GM21515 (cell line): ENCODE data around the gene OXCT1.

Experiments used
- ATAC-seq: cut with Tn5 transposase; IDR thresholded peaks from one replicate; pipeline ENCODE4 v1.9.1; 2021; ENCODE audit not compliant: unreplicated experiment

The OXCT1 gene

DNA sequence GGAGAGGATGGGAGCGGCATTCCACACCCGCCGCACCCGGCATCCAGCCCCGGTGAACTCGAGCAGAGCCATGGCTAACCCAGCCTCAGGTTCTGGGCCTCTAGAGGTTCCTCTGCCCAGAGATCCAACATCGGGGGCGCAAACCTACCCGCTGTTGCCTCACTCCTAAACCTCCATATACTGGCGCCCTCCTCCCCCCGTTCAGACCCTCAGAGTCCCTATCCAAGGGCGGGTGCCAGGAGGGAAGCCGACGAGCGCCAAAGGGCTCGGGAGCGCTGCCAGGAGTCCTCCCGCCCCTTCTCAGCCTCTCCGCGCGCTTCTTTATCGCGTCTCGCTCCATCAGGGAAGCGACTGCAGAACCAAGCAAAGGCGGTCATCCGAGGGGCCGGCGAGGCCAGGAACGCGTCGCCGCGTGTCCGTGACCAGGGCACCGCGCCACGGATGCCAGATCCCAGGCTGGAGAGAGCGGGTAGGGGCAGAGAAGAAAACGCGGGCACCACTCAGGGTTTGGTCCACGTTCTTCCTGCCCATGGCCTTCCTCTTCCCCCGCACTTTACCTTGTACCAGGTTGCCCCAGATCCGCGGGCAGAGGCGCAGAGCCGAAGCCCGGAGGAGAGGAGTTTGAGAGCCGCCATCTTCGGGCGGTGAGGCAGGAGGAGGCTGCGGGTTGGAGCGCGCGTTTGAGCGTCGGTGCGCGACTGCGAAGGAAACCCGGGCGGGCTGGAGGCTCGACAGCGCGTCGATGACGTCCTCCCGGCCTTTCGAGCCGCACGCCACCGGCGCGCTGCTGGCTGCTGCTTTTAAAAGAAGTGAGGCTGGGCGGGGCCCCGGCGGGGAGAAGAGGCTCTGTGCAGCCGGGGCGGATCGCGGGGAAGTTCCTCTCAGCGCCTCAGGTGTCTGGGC lies at the start of gene OXCT1:
Gene OXCT1, minus strand, starts transcription at position 702 of the 903 bp plus-strand sequence. Its CDS starts 67 bp downstream, at position 635.
- ATAC-seq: peak; percentile 94

DNA sequence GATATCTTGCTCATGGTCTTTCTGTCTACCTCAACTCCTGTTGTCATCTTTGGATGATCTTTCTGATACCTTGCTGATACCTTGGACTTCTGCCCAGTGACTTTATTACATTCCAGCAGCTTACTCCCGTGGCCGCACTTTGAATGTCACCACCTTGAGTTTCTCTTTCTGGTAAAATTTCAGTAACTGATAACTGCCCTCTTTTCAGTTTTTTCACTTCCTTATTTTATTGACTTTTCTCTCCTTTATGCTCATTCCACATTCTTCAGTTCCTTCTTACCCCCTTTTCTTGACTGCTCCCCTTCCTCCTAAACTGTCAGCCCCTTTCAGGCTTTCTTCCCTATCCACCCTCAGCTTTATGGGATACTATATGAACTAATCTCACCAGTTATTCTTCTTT lies 47.9 kb upstream of the OXCT1 start:
- ATAC-seq: peak; percentile 57

DNA sequence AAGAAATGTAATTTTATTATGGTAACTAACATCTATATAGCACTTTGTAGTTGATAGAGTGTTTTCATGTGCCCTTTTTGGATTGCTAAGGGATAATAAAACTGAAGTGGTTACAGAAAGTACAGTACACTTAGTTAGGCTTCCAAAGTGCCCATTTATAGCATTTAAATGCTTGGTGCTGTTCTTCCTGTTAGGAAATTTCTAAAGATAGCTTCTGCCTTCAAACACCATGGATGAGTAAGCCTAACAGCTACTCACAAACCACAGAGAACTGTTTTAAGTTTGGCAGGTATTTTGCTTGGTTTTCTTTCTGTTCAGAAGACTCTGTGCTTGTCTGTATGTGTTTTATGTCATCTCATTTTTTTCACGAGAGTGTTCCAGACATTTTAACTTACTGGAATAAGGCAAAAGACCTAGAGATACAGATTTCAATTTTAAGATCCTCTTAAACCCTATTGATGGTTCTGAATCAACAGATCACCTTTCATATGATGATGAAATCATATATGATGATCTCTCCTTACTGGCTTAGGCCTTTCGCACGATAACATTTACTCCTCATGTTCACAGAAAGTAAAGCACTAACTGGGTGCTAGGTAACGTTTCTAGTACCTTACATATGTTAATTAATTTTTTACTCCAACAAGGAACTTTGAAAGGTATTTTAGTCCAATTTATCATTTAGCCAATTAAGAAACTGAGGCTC lies 38.3 kb upstream of the OXCT1 start:
- ATAC-seq: no peak

DNA sequence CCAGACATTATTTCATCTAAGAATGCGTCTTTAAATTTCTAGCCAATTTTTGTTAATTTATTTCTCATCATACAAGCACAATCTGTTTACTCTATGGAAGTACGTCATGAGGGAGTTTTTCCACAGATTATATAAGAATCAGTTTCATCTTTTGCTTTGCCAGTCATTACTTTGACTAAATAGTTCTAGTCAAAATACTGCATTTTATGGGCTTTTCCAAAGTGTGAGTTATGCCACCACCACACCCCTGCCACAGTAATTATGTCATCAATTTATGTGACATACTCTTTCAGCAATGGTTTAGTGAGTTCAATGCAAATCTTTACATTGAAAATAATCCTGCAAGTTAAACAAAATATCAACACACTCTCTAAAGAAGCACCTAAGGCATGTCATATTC lies 35.9 kb upstream of the OXCT1 start:
- no peak for ATAC-seq

DNA sequence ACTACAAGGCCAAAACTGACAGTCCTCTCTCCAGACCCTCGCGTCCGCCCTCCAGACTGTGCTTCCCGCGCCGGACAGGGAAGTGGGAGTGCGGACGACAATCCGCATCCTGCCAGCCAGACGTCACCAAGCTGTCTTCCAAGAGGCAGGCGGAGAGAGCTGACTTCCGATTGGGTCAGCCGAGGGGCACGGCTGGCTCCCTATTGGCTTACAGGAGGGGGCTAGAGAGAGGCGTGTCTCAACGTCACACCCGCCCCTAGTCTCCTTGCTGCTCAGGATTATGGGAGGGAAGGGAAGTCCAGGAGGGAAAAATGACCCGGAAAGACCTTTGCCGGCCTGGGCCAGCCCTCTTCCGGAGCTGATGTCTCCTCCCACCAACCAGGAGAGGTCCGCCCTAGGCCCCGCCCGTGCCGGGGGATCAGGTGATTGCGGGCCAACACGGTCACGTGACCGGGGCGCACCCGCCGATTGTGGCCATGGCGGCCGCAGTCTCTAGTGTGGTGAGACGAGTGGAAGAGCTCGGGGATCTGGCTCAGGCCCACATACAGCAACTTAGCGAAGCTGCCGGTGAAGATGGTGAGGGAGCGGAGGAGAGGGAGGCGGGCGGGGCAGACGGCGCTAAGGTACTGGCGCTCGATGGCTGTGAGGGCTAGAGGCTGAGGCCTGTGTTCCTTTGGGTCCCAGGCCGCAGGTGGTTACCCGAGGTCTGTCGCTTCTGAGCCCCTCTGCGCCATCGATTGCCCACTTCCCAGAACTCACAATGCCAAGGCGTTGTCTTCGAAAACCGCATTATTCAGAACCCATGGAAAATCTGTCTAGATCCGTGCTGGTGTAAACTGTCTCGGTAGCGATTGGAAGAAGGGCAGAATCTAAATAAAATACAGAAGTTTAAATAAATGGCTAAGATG lies 33.9 kb upstream of the OXCT1 start, which contains the start of gene RIMOC1:
Gene RIMOC1, plus strand, starts transcription at position 453 of the 908 bp plus-strand sequence. Its CDS starts 24 bp downstream, at position 477.
- peak; percentile 99 for ATAC-seq

DNA sequence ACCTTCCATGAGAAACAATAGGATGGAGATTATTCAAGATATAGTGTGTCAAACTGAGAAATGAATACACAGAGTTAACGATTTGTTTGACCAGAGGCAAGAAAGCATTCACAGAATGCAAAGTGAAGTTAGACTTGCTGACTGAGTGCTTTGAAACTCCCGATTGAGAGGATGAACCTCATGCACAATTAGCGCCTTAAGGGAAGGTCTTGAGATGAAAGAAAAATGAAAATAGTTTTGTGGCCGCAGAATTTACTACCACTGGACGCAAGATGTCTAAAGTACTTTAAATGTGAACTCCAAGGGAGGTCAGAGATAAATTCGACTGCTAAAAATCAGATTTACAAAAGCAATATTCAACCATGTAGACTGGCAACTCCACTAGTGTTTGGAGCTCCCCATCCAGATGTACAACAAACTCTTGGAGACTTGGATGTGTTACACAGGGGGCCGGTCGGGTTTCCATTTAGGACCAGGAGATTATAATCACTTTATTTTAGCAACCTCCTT lies 33.2 kb upstream of the OXCT1 start:
- no peak for ATAC-seq

DNA sequence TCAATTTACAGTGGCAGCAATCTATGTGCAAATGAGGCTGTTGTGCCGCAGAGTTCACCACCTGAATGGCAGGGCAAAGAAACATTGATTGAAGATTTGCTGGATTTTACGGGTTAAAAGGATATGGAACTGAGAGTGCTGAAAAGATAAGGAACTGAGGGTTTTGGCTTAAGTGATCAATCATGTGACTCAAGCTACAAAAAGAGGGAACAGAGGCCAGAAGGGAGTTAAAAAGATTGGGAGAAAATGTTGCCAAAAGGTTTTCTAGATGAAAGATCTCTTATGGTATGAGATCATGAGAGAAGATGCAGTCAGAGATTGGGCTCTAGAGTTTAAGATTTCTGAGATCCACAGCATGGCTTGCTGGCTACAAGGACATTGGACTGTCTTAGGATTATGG lies 26.0 kb upstream of the OXCT1 start:
- ATAC-seq: no peak

DNA sequence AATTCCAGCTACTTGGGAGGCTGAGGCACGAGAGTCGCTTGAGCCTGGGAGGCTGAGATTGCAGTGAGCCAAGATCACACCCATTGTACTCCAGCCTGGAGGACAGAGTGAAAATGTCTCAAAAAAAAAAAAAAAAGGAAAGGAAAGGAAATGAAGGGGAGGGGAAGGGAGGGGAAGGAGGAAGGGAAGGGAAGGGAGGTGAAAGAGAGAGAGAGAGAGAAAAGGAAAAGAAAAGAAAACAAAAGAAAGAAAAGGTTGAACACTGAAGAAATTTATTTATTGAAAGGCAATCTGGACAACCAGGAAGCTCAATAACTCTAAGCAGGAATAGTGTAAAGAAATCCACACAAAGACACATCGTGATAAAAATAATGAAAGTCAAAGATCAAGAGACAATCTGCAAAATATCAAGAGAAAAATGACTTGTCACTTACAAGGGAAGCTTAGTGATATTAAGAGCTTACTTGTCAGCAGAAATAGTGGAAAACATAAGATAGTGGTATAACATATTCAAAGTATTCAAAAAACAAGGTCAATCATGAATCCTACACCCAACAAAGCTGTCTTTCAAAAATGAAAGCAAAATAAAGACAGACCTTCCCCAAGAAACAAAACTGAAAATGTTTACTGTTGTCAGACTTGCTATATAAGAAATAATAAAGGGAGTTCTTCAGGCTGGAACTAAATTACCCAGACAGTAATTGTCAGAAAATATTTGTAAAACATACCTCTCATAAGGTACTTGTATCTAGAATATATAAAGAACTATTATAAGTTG lies 23.0 kb upstream of the OXCT1 start:
- ATAC-seq: peak; percentile 75

DNA sequence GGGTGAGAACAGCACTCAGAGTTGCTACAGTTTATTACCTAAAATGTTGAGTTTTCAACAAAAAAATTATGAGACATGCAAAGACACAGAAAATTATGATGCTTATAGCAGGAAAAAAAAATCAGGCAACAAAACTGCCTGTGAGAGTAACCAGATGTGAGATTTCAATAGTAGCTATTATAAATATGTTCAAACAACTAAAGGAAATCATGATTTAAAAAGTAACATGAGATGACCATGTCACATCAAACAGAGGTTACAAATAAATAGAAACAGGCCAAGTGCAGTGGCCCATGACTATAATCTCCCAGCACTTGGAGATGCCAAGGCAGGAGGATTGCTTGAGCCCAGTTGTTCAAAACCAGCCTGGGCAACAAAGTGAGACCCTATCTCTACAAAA lies 21.8 kb upstream of the OXCT1 start:
- ATAC-seq: no peak

DNA sequence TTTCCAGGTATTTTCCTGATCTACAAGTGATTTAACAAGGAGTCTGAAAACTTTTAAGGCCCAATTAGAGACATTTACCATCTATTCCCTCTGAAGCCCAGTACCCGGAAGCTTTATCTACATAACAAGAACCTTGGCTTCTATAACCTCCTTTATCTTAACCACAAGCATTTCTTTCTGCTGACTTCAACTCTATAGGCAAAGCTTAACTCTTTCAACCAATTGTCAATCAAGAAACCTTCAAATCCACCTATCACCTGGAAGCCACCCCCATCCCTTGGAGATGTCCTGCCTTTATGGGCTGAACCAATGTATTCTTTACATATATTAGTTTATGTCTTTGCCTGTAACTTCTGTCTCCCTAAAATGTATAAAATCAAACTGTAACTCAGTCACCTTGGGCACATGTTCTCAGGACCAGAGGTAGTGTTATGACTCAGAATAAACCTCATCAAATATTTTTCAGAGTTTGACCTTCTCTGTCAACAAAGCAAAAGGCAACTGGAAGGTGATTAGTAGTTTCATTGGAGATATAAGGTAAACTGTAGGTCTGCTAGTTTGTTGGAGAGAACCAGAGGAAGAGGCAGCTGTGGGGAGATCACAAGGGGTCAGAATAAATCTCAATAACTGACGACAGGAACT lies 21.0 kb upstream of the OXCT1 start:
- ATAC-seq: no peak

DNA sequence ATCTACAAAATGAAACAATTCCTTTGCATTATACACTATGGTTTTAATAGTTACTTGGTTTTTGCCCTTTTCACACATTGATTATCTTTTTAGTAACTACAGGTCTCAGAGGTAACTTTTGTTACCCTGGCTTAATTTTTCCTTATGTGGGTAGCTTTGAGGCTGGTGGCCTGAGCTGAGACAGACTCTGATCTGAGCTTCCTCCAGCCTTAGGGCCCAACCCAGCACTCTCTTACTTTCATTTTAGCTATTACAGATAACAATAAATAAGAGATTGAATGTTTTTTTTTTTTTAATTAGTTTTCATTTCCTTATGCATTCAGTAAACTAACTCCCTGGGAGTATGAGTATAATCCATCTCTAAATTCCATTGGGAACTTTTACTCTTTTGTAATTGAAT lies 15.1 kb upstream of the OXCT1 start:
- no peak for ATAC-seq

DNA sequence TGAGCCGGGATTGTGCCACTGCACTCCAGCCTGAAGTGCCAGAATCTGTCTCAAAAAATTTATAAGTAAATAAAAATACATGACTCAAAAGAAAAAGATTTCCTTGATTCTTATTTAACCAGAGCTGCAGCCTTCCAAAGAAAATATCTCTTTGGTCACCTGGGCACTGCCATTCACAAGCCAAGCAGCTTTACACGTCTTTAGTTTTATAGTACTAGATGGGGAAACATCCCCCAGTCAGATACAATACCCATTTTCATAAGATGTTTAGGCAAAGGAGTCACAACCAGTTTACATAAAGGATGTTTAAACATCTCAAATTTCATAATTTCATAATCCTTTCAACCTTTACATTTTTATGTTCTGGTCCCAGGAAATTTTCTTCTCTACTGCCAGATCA lies 13.7 kb upstream of the OXCT1 start:
- no peak for ATAC-seq

DNA sequence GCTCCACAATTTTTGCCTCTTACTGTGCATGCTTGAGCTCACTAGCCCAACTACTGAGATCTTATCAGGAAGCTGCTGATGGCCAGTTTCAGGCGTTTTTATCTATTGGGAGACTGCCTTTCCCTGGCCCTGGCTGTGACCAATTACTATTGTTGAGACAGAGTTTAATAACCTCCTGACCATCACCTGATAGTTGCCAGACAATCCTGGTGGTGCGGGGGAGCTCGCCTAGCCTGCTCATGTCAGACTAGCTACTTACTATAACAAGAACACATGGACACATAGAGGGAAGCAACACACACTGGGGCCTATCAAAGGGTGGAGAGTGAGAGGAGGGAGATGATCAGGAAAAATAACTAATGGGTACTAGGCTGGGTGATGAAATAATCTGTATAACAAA lies 13.0 kb upstream of the OXCT1 start:
- ATAC-seq: no peak

DNA sequence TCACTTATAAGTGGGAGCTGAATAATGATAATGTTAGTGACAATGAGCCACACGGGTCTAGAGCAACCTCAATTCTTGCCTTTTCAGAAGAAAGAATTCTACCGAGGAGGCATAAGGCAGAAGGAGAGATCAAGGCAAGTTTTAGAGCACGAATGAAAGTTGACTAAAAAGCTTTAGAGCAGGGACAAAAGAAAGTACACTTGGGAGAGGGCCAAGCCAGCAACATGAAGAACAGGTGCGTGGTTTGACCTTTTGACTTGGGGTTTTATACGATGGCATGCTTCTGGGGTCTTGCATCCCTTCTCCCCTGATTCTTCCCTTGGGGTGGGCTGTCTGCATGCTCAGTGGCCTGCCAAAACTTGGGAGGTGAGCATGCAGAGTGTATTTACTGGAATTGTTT lies 12.5 kb upstream of the OXCT1 start:
- ATAC-seq: no peak

DNA sequence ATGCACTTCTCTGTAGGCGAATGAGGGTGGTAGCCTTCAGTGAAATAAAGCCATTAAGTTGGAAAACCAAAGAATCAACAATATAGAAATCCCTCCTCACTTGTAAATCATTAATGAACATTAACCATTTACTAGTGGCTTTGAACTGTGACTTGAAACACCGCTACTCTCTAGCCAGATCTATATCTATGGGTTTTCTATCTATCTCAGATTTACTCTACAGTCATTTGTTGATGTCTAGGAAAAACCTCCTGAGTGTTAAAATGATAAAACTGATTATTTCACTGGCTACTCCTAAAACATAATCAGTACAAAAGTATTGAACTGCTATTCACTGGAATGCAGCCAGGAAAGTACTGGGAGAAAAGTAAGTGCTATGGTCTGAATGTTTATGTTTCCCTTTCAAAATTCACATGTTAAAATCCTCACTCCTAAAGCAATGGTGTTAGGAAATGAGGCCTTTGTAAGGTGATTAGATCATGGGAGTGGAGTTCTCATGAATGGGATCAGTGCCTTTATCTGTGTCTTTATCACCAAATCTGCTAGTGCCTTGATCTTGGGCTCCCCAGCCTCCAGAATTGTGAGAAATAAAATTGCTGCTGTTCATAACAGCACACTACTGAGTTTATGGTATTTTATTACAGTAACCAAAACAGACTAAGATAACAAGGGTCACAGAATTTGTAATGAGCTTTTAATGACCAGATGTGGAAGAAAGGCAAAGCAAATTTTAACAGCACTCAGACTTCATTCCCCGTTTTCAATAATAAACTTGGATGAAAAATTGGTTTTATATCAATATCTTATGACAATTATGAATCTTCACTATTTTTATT lies 8.6 kb upstream of the OXCT1 start:
- no peak for ATAC-seq

DNA sequence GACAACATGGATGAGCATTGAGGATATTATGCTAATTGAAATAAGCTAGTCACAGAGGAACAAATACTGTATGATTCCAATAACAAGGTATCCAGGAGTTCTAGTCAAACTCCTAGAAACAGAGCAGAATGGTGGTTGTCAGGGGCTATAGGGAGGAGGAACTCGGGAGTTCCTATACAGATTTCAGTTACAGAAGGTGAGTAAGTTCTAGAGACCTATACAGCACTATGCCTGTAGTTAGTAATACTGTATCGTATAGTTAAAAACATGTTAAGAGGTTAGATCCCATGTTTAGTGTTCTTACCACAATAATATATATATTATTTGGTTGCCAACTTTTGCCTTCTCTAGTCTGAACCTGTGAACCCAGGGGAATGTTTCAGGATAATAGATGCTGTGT lies 7.9 kb upstream of the OXCT1 start:
- ATAC-seq: no peak

DNA sequence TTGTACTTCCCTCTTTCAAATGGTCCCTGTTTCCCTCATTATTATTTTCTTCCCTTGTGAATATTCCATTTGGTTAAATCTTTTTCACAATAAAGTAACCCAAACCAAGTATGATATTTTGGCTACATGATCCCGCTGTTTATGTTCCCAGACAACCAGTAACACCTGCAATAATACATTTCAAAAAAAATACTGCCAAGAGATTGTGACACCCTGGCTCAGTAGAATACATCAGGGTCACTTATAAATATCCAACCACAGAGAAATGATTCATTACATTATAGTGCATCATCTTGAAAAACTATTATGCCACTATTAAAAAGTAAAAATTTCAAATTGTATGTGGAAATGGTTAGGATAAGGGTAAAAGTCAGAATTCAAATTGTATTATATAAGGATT lies 7.2 kb upstream of the OXCT1 start:
- ATAC-seq: no peak

DNA sequence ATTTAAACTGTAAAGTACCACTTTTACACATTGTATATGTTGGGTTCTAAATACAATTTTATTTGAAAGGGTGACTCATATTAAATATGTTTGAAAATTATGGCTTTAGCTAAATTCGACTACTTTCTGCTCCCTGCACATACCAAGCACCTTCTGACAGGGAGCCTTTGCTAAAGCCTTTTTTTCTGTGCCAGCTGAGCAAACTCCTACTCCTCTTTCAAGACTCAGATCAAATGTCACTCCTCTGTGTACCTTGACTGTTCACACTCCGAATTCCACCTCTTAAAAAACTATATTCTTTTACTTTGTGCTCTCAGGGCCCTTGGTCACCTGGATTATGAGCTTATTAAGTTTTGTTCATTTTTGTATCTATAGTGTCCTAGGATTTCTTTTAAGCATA lies 6.5 kb upstream of the OXCT1 start:
- no peak for ATAC-seq

DNA sequence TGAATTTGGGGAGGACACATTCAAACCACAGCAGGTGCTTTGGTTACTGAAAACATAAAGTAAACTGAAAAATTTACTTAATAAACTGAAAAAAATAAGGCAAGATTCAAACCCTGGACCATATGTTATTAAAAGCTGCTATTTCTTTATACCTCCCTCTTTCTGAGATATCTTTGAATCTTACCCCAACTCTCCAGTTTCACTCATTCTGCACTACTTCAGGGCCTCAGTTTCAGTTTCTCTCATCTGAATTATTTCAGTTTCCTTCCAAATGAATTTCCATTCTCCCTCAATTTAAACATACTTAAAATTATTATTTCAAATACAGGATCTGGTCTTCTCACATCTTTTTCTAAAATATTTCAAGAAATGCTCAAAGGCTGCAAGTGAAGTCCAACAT lies 4.9 kb upstream of the OXCT1 start:
- no peak for ATAC-seq
